HG02588 (cell line): ENCODE results near the gene B3GNT7.

Experiments
- ATAC-seq: cut with Tn5 transposase; IDR thresholded peaks from one replicate; pipeline ENCODE4 v1.9.1; 2021; ENCODE audit warnings: mild to moderate bottlenecking, moderate library complexity; ENCODE audit not compliant: unreplicated experiment

B3GNT7 gene

DNA sequence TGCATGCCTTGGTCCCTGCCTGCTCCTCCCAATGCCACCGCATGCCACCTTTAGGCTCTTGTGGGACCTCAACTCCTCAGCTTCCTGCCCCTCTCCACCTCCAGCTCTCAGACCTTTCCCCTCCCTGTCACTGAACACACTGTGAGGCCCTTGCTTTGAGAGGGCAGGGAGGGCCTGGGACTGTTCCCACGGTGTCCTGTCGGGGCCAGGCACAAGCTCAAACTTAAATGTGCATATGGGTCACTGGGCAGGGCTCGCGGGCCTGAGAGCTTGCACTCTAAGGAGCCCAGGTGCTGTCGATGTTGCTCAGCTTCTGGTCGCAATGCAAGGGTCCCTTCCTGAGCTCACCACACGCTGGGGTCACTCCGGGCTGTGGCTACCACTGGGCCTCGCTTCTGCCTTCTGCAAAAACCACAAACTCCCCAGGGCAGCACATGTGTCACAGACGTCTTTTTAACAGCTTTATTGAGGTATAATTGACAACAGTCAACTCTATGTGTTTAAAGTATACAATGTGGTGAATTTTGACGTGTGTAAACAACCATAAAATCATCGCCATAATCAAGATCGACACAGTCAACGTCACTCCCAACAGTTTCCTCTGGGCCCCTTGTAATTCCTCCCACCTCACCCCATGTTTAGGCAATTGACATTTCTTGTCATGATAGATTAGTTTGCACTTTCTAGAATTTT is 11.9 kb upstream of the B3GNT7 start:
- ATAC-seq, result no peak

- ATAC-seq, result no peak
These were observed 11.4 kb upstream of the B3GNT7 start for GRCh38 chr2:231384109-231384435.

DNA sequence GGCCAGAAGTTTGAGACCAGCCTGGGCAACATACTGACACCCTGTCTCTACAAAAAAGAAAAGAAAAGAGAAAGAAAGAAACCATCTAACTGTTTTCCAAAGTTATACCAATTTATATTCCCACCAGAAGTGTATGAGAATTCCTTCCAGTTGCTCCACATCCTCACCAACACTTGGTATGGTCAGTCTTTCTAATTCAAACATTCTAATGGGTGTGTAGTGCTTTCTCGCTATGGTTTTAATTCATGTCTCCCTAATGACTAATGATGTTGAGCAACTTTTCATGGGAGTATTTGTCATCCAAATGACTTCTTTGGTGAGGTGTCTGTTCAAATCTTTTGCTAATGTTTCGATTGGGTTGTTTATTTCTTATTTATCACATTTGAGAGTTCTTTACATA is 10.5 kb upstream of the B3GNT7 start:
- ATAC-seq, result no peak

DNA sequence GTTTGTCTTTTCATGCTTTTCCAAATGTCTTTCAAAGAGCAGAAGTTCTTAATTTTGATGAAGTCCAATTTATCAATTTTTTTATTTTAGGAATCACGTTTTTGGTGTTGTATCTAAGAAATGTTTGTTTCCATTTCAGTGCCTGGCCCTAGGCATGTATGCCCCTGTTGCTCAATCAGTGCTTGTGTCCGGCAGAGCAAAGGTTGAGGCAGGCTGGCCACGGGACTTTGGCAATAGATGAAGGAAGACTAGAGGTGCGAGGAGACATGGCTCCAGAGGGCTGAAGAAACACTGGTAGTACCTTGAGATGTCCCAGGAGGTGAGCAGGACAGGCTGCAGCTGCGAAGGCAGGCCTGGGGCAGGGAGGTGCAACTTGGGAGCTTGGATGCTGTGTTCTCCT is 10.1 kb upstream of the B3GNT7 start:
- ATAC-seq, result no peak

- no peak for ATAC-seq
These were observed 9.1 kb upstream of the B3GNT7 start for GRCh38 chr2:231386446-231386845.

DNA sequence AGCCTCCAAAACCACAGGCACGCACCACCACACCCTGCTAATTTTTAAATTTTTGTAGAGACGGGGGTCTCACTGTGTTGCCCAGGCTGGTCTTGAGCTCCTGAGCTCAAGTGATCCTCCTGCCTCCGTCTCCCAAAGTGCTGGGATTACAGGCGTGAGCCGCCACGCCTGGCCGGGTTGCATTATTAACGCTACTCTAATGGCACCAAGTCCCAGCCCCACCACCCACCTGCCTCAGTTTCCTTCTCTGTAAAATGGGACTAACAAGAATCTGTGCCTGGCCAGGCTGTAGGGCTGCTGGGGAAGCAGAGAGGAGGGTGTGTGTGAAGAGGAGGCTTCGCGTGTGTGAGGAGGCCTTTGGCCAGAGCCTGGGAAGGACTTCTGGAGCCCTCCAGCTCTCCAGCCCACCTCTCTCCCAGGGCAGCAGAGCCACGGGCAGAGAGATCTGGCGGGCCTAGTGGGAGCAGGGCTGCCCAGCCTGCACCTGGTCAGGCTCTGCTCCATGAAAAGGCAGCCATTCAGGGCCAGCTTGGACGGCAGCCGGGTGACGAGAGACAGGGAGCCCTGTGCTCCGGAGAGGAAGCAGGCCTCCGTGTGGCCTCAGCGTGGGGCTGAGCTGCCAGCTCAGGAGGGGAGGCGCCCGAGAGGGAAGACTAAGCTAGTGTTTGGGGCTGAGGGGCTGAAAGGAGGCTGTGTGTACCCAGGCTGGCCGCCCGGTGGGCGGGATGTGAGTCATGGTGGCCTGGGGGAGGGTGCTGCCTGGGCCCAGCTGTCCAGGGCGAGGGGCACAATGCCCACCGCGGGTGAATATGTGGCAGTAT is 7.4 kb upstream of the B3GNT7 start:
- no peak for ATAC-seq

DNA sequence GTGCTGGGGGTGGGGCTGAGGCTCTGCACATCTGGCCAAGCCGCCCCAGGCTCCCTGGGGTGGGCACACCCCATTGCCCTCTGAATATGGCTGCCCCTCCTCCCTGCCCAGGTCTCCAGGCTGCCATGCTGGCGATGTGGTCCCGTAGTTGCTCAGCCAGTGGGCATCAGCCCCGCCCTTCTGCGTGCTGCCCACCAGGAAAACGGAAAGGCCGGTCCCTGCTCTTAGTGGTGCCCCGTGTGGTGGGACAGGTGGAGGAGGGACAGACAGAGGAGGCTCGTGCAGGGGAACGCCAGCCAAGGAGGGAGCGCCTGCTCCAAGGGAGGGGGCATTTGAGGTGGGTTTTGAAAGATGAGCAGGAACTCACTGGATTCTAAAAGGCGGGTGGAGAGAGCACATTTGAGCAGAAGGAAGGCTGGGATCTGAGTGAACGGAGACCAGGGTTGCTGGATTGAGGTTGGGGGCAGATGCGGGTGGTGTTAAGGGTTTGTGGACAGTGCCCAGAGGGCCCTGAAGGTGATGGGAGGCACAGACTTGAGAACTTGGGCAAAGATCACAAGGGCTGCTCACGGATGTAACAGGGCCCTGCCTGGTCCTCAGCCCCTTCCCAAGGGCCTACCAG is 6.7 kb upstream of the B3GNT7 start:
- ATAC-seq, result no peak

DNA sequence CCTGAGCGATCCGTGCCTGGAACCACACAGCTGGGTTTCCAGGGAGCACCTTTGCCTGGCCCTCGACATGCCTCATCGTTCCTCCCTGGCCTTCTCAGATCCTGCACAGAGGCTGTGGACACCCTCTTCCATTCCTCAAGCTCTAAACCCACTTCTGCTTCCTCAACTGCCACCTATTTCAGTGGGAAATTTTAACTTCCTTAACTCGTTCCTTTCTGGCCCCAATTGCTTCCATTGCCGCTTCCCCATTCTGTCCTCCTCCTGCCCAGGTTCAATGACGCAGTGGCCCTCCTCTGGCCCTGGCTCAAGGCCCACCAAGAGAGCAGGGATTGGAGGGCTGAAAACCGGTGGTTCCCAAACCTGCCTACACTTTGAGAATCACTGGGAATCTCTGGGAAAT is 4.8 kb upstream of the B3GNT7 start:
- no peak for ATAC-seq

- no peak for ATAC-seq
These were observed 3.5 kb upstream of the B3GNT7 start for GRCh38 chr2:231391981-231392380.

DNA sequence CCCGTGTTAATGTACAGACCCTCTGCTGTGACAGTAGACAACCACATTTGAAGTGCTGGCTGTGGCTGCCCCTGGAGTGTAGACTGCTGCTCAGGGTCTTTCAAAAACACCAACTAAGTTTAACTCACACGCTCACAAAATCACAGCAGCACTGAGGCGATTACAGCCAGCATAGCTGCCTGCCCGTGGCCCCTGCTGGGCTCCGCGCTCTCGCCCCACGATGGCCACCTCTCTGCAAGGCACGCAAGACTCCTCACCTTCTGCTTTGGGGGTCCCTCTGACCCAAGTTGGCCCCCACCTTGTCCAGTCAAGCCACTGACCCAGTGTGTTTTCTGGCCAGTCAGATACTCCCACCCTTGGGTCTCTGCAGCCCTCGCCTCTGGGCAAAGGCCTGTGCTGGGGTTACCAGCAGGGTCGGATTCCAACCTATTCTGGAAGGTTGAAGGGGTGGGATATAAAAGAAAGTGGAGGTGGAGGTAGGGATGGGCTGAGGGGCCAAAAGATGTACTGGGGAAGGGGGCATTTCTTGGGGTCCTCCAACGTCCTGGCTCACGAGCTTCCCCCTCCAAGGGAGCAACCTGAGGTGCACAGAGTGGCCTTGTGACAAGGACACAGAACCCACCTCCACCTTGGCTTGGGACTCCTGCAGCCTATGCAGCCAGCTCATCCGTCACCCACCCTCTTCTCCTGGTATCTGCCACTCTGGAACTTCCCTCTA is 2.9 kb upstream of the B3GNT7 start:
- no peak for ATAC-seq

DNA sequence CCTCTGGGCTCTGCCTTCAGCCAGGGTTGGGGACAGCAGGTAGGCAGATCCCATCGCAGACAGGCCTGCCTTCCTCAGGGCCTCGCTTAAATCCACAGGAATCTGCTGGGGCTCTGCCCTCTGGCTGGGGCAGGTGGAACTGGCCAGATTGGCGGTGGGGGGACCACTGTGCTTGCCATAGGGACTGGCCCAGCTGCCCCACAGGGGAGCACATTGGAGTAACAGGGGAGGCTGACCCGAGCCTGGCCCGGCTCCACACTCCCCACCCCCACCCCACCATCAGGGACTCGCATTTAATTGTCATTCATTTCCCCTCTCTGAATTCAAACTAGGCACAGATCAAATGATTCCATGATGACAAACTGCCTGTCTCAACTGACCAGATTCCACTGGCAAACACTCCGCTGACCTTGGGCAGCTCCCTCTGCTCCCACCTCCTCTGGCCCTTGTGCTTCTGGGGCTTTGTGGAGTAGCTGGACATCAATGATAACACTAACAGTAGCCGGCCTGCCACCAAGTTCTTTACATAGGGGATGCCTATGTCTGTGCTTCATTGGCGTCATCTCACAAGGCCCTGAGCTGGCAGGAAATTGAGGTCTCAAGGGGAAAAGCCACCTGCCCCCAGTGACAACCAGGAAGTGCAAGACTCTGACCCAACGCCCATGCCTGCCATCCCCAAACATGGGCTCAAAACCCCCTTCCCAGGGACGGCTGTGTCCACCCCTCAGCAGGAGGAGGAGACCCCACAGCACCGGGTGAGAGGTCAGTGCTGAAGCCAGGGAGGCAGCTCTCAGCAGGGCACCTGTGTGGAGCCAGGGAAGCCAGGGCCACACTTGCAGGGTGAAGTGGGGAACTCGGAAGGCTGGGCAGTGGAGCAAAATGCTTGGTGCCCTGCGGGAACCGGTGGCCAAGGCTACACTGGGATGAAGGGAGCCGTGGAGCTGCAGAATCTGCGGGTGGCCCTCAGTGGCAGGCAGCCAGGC is 2.1 kb upstream of the B3GNT7 start:
- no peak for ATAC-seq

GRCh38 chr2:231394211-231395141 is 1.0 kb upstream of the B3GNT7 start:
- peak; percentile 37 for ATAC-seq

DNA sequence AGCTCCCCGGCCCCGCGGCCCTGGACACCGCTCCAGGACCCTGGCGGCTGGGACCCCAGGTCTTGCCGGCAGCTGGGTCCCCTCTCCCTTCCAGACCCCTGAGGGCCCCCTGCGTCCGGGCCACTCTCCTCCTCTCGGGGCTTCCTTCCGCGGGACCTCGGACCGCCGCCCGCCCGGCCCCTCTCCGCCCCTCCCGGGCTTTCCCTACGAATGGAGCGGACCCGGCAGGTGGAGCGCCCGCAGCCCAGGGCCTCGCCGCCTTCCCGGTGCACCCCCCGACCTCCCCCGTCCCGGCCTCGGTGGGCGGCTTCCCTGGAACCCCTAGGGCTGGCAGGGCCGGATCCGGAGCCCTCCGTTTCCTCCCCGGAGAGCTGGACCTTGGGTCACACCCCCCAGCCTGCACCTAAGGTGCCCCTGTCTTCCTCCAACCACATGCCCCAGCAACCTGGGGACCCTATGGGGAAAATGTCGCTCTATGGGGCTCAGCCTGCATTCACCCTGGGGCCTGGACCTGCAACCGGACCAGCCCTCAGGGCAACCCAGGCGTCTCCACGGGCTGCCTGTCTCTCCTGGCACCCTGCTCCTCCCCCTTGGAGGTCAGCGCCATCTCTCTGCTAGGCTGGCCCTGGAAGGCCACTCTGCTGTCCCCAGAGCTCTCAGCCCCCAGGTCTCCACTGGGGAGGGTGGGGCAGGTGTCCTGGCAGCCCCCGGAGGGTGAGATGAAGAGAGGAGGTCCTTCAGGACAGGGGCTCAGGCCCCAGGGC is 730 bp downstream of the B3GNT7 start:
- ATAC-seq, result no peak

DNA sequence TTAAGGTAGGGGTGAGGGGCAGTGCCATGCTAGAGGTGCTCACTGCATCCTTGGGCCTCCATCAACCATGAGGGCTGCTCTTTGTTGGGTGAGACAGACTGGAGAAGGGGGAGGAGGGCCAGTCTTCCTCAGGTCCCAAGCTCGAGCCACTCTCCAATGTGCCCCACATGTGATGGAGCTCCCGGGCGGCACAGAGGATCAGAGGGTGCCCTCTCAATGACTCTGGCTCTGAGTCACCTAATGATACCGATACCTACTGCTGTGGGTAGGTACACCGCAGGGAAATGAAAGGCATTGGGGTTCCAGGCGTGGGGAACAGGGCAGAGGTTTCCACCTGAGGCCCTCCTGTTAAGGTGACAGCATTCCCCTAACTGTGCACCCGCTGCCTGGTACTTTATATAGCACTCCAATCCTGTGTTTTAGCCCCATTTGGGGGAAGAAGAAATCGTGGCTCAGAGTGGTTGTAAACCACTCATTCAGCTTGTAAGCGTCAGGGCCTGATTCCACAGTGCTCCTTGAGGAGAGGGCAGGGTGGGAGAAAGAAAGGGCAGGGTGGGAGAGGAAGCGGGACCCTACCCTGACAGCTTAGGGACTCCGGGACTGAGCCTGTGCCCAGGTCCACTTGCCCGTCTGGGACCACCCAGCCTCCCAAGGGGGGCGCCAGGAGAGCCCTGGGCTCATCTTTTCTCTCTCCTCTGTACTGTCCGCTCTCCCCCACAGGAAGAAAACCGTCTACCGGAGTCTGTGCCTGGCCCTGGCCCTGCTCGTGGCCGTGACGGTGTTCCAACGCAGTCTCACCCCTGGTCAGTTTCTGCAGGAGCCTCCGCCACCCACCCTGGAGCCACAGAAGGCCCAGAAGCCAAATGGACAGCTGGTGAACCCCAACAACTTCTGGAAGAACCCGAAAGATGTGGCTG is 1.8 kb downstream of the B3GNT7 start:
- no peak for ATAC-seq

DNA sequence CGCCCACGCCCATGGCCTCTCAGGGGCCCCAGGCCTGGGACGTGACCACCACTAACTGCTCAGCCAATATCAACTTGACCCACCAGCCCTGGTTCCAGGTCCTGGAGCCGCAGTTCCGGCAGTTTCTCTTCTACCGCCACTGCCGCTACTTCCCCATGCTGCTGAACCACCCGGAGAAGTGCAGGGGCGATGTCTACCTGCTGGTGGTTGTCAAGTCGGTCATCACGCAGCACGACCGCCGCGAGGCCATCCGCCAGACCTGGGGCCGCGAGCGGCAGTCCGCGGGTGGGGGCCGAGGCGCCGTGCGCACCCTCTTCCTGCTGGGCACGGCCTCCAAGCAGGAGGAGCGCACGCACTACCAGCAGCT is 2.4 kb downstream of the B3GNT7 start:
- ATAC-seq, result no peak

GRCh38 chr2:231398585-231398984 is 3.1 kb downstream of the B3GNT7 start:
- no peak for ATAC-seq

GRCh38 chr2:231399046-231399852 is 3.7 kb downstream of the B3GNT7 start:
- no peak for ATAC-seq
